NCI-H226 (cell line): ENCODE data around the gene DNAJB12.

Experiments used
- DNase-seq: peaks from one replicate; pipeline ENCODE4 v3.0.0-alpha.2; 2015

DNAJB12 gene

DNA sequence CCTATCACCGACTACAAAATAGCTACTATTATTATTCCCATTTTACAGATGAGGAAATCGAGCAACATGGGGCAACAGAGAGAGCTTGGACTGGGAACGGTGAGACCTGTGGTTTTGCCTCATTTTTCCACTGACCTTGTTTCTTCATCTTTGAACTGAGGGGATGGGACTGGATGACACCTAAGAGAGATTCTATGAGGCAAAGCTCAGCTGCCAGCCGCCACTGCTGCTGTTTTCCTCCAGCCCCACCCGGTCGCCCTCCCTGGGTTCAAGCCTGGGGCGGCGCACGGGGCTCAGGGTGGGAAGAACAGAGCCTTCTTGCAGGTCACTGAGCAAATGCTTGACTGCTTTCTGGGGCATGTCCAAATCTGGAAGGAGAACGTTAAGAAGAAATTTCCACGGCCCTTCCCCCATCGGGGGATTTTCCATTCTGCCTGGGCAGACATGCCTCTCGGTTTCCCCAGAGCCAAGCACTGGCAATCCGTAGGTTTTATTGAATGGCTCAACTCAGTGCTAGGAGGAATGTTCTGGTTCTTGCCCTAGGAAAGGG, 68.7 kb downstream of the DNAJB12 start:
- DNase-seq: no peak

- no peak for DNase-seq
Observed at GRCh38 chr10:72283131-72283530, 71.6 kb downstream of the DNAJB12 start.
